PC-9 (cell line): ENCODE measurements around the gene KPNB1.

Source experiments
- CTCF ChIP-seq: fragments of 200-600 bp; sonication (generic); conservative IDR thresholded peaks from 2 replicates; pipeline ENCODE4 v1.6.1; 2017; ENCODE audit warnings: mixed run types, antibody characterized with exemption, mild to moderate bottlenecking, moderate library complexity
- EZH2 ChIP-seq: fragments of 200-600 bp; sonication (generic); IDR thresholded peaks from 2 replicates; pipeline ENCODE4 v1.8.0; 2017; ENCODE audit warnings: antibody characterized with exemption, low read depth

DNA sequence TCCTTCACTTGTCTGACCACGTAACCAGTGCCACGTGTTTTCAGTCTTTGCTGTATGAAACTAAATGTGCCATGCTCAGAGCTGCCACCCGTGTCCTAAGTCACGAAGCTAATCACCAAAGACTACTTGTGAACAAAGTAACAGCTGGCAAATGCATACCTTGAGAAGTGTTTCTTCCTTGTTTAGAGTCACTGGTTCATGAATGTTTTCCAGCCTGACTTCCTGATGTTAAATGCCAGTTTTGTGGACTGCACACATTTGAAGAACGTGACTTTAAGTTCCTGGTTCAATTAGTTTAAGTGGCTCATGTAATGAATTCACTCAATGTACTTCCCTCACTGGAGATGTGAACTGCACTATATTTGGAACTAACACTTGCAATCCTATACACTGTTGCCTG lies 19.9 kb upstream of the KPNB1 start:
- no peak for TF ChIP-seq CTCF
- no peak for TF ChIP-seq EZH2
